Measurements from ENCODE around the gene PCDHGC3.

The PCDHGC3 gene

GRCh38 chr5:141477044-141477575 lies 1.3 kb downstream of the PCDHGC3 start:
- DNase-seq (ENCODE audit: low spot score in 2 of 2), result no peak
- Mint-ChIP-seq H3K4me1 (peaks cover 16% of the 10 kb centered on the region), H3K27ac (no peak overlapping the region), H3K27me3 (peaks cover 21% of the 10 kb centered on the region), H3K36me3 (no peaks in the 10 kb centered on the region), H3K9me3 (no peaks in the 10 kb centered on the region), H3K4me3 (peak overlapping the region; percentile 92)
- no peak for ATAC-seq (ENCODE audit: low read depth)

GRCh38 chr5:141477815-141478214 lies 2.0 kb downstream of the PCDHGC3 start:
- Mint-ChIP-seq H3K36me3 (no peaks in the 10 kb centered on the region), H3K27ac (no peak overlapping the region), H3K4me1 (peaks cover 16% of the 10 kb centered on the region), H3K4me3 (peak overlapping the region; percentile 21), H3K9me3 (no peaks in the 10 kb centered on the region), H3K27me3 (peaks cover 25% of the 10 kb centered on the region)
- no peak for DNase-seq (ENCODE audit: low spot score in 2 of 2)
- no peak for ATAC-seq (ENCODE audit: low read depth)

GRCh38 chr5:141478321-141478945 lies 2.7 kb downstream of the PCDHGC3 start:
- no peaks in the 10 kb centered on the region for H3K9me3 Mint-ChIP-seq
- H3K27ac Mint-ChIP-seq, result no peak overlapping the region
- no peak overlapping the region for H3K4me3 Mint-ChIP-seq
- peaks cover 16% of the 10 kb centered on the region for H3K4me1 Mint-ChIP-seq
- DNase-seq (ENCODE audit: low spot score in 2 of 2) (no peak), ATAC-seq (ENCODE audit: low read depth) (no peak)
- H3K27me3 Mint-ChIP-seq, result peaks cover 29% of the 10 kb centered on the region
- no peaks in the 10 kb centered on the region for H3K36me3 Mint-ChIP-seq

- Mint-ChIP-seq H3K4me1 (peaks cover 23% of the 10 kb centered on the region), H3K27me3 (peaks cover 32% of the 10 kb centered on the region), H3K4me3 (no peak overlapping the region), H3K27ac (no peak overlapping the region), H3K36me3 (no peaks in the 10 kb centered on the region), H3K9me3 (no peaks in the 10 kb centered on the region)
- no peak for DNase-seq (ENCODE audit: low spot score in 2 of 2)
- no peak for ATAC-seq (ENCODE audit: low read depth)
Observed at GRCh38 chr5:141479776-141480175, 4.0 kb downstream of the PCDHGC3 start.

- Mint-ChIP-seq H3K9me3 (no peaks in the 10 kb centered on the region), H3K27me3 (peaks cover 26% of the 10 kb centered on the region), H3K4me3 (no peak overlapping the region), H3K27ac (no peak overlapping the region), H3K36me3 (no peaks in the 10 kb centered on the region), H3K4me1 (peaks cover 7% of the 10 kb centered on the region)
- ATAC-seq (ENCODE audit: low read depth), result no peak
- no peak for DNase-seq (ENCODE audit: low spot score in 2 of 2)
Observed at GRCh38 chr5:141483902-141484301, 8.1 kb downstream of the PCDHGC3 start.

GRCh38 chr5:141484310-141484640 lies 8.5 kb downstream of the PCDHGC3 start:
- peak overlapping the region; percentile 70 for H3K4me3 Mint-ChIP-seq
- H3K36me3 Mint-ChIP-seq, result no peaks in the 10 kb centered on the region
- no peaks in the 10 kb centered on the region for H3K9me3 Mint-ChIP-seq
- no peak for DNase-seq (ENCODE audit: low spot score in 2 of 2)
- peaks cover 7% of the 10 kb centered on the region for H3K4me1 Mint-ChIP-seq
- no peak overlapping the region for H3K27ac Mint-ChIP-seq
- no peak for ATAC-seq (ENCODE audit: low read depth)
- peaks cover 26% of the 10 kb centered on the region for H3K27me3 Mint-ChIP-seq

DNA sequence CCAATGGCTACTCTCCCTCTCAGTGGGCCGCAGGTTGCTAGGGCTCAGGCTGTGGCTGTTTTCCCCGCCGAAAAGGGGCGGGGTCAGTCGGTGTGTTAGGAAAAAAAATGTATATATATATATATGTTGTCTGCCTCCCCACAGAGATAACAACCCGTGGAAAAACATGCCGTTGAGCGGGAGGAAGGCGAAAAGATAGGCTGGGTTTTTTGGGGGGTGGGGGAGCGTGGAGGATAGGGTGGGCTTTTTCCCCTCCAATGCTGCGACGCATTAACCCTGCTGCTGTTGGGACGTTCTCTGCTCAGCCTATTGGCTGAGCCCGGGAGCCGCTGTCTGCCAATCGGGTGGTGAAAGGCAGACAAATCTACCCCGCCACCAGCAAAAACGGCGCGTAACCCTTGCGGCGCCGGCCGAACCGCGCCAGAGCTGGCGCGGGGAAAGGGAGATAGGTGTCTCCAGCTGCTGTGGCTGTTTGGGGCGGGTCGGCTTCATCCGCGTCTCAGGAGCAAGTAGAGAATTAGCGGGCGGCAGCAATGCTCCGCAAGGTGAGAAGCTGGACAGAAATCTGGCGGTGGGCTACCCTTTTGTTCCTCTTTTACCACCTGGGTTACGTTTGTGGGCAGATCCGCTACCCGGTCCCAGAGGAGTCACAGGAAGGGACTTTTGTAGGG lies 9.0 kb downstream of the PCDHGC3 start, which contains the start of gene PCDHGC4:
PCDHGC4 (plus strand) TSS at position 390 of the 671 bp plus-strand sequence; CDS start at position 534, 144 bp downstream.
- H3K9me3 Mint-ChIP-seq, result no peaks in the 10 kb centered on the region
- H3K4me3 Mint-ChIP-seq, result peak within 1 kb of the TSS; percentile 70
- no peaks in the 10 kb centered on the region for H3K36me3 Mint-ChIP-seq
- H3K27ac Mint-ChIP-seq, result no peak within 1 kb of the TSS
- peaks cover 26% of the 10 kb centered on the region for H3K27me3 Mint-ChIP-seq
- ATAC-seq (ENCODE audit: low read depth), result peak; percentile 32
- no peak for DNase-seq (ENCODE audit: low spot score in 2 of 2)
- H3K4me1 Mint-ChIP-seq, result peaks cover 7% of the 10 kb centered on the region

- H3K4me1 Mint-ChIP-seq, result peaks cover 7% of the 10 kb centered on the region
- DNase-seq (ENCODE audit: low spot score in 2 of 2) (no peak), ATAC-seq (ENCODE audit: low read depth) (peak; percentile 27)
- no peak overlapping the region for H3K27ac Mint-ChIP-seq
- H3K36me3 Mint-ChIP-seq, result no peaks in the 10 kb centered on the region
- no peaks in the 10 kb centered on the region for H3K9me3 Mint-ChIP-seq
- H3K27me3 Mint-ChIP-seq, result peaks cover 29% of the 10 kb centered on the region
- H3K4me3 Mint-ChIP-seq, result peak overlapping the region; percentile 12
Observed at GRCh38 chr5:141485321-141486055, 9.7 kb downstream of the PCDHGC3 start.

DNA sequence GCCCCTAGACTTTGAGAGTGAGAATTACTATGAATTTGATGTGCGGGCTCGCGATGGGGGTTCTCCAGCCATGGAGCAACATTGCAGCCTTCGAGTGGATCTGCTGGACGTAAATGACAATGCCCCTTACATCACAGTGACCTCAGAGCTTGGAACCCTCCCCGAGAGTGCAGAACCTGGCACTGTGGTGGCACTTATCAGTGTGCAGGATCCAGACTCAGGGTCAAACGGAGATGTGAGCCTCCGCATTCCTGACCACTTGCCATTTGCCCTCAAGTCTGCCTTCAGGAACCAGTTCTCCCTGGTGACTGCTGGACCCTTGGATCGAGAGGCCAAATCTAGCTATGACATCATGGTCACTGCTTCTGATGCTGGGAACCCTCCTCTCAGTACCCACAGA lies 10.3 kb downstream of the PCDHGC3 start:
- H3K36me3 Mint-ChIP-seq, result peaks cover 1% of the 10 kb centered on the region
- no peak for ATAC-seq (ENCODE audit: low read depth)
- peaks cover 10% of the 10 kb centered on the region for H3K4me1 Mint-ChIP-seq
- H3K9me3 Mint-ChIP-seq, result no peaks in the 10 kb centered on the region
- no peak overlapping the region for H3K4me3 Mint-ChIP-seq
- DNase-seq (ENCODE audit: low spot score in 2 of 2), result no peak
- H3K27ac Mint-ChIP-seq, result no peak overlapping the region
- peaks cover 33% of the 10 kb centered on the region for H3K27me3 Mint-ChIP-seq

- DNase-seq (ENCODE audit: low spot score in 2 of 2) (no peak), ATAC-seq (ENCODE audit: low read depth) (no peak)
- peaks cover 16% of the 10 kb centered on the region for H3K4me1 Mint-ChIP-seq
- peaks cover 37% of the 10 kb centered on the region for H3K27me3 Mint-ChIP-seq
- no peak overlapping the region for H3K4me3 Mint-ChIP-seq
- no peaks in the 10 kb centered on the region for H3K9me3 Mint-ChIP-seq
- peaks cover 1% of the 10 kb centered on the region for H3K36me3 Mint-ChIP-seq
- H3K27ac Mint-ChIP-seq, result no peak overlapping the region
Observed at GRCh38 chr5:141487131-141487530, 11.4 kb downstream of the PCDHGC3 start.

GRCh38 chr5:141488591-141489561 lies 13.1 kb downstream of the PCDHGC3 start, which contains the start of gene PCDHGC5:
TSS of gene PCDHGC5 (plus strand) at chr5:141489081. CDS start at chr5:141489241, 160 bp downstream.
- DNase-seq (ENCODE audit: low spot score in 2 of 2), result no peak
- Mint-ChIP-seq H3K27ac (no peak within 1 kb of the TSS), H3K4me1 (peaks cover 17% of the 10 kb centered on the region), H3K9me3 (no peaks in the 10 kb centered on the region), H3K27me3 (peaks cover 27% of the 10 kb centered on the region), H3K4me3 (no peak within 1 kb of the TSS), H3K36me3 (peaks cover 1% of the 10 kb centered on the region)
- ATAC-seq (ENCODE audit: low read depth), result no peak

GRCh38 chr5:141489841-141490240 lies 14.1 kb downstream of the PCDHGC3 start:
- H3K4me3 Mint-ChIP-seq, result no peak overlapping the region
- H3K27ac Mint-ChIP-seq, result no peak overlapping the region
- no peaks in the 10 kb centered on the region for H3K9me3 Mint-ChIP-seq
- H3K27me3 Mint-ChIP-seq, result peaks cover 24% of the 10 kb centered on the region
- H3K36me3 Mint-ChIP-seq, result peaks cover 1% of the 10 kb centered on the region
- peaks cover 9% of the 10 kb centered on the region for H3K4me1 Mint-ChIP-seq
- ATAC-seq (ENCODE audit: low read depth), result no peak
- DNase-seq (ENCODE audit: low spot score in 2 of 2), result no peak

DNA sequence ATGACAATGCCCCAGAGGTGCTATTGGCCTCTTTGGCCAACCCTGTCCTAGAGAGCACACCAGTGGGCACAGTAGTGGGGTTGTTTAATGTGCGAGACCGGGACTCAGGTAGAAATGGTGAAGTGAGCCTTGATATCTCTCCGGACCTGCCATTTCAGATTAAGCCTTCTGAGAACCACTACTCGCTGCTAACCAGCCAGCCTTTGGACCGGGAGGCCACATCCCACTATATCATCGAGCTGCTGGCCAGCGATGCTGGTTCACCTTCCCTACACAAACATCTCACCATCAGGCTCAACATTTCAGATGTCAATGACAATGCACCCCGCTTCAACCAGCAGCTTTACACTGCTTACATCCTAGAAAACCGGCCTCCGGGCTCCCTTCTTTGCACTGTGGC lies 14.5 kb downstream of the PCDHGC3 start:
- H3K27me3 Mint-ChIP-seq, result peaks cover 24% of the 10 kb centered on the region
- no peak overlapping the region for H3K27ac Mint-ChIP-seq
- no peaks in the 10 kb centered on the region for H3K9me3 Mint-ChIP-seq
- ATAC-seq (ENCODE audit: low read depth) (no peak), DNase-seq (ENCODE audit: low spot score in 2 of 2) (no peak)
- no peak overlapping the region for H3K4me3 Mint-ChIP-seq
- H3K4me1 Mint-ChIP-seq, result peaks cover 10% of the 10 kb centered on the region
- peaks cover 1% of the 10 kb centered on the region for H3K36me3 Mint-ChIP-seq

All from memory B cell (primary cell).